ENCODE data around the gene ARHGEF12. TPM values are rescaled to one million over a fixed set of nuclear protein-coding genes. Genes with fewer than 3 reads are reported as not detected.

The ARHGEF12 gene
- total and polyA plus RNA-seq, 3 donors from 2014 or later = 26.6 to 74.1 (median 72.7) TPM

DNA sequence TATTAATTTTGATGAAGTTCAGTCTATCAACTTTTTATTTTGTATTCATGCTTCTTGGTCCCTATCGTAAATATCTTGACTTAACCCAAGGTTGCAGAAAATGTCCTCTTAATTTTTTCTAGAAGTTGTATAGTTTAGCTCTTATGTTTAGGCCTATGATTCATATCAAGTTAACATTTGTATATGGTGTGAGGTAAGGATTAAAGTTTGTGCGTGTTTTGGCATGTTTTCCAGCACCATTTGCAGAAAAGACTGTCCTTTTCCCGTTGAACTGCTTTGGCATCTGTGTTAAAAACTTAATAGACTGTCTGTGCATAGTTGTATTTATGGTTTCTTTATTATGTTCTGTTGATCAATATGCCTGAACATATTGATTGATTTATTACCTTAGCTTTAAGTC lies 42.3 kb downstream of the ARHGEF12 start:
- 78 to 98% methylated on average over 3 of the region's 3 CpGs for WGBS, 2 donors
- Histone ChIP-seq H3K9me3 (no peaks in the 10 kb centered on the region), H3K36me3 (ENCODE audit: low read depth, missing control alignments) (no peaks in the 10 kb centered on the region), H3K4me3 (no peak overlapping the region), H3K27ac (no peak overlapping the region), H3K4me1 (no peaks in the 10 kb centered on the region), H3K27me3 (no peaks in the 10 kb centered on the region)
- intact Hi-C loops (cut with DNase I; ENCODE audit: low total_unique reads) = no loop called here
- no peak for TF ChIP-seq CTCF (IDR thresholded peaks at IDR 0.05)
- TF ChIP-seq POLR2A (IDR thresholded peaks at IDR 0.05) = no peak
- DNase-seq = no peak

GRCh38 chr11:120381401-120381800 lies 45.2 kb downstream of the ARHGEF12 start:
- DNase-seq = no peak
- Histone ChIP-seq H3K36me3 (ENCODE audit: low read depth, missing control alignments) (no peaks in the 10 kb centered on the region), H3K27ac (no peak overlapping the region), H3K27me3 (no peaks in the 10 kb centered on the region), H3K4me3 (no peak overlapping the region), H3K4me1 (peaks cover 7% of the 10 kb centered on the region), H3K9me3 (no peaks in the 10 kb centered on the region)
- TF ChIP-seq POLR2A (IDR thresholded peaks at IDR 0.05) = no peak
- no peak for TF ChIP-seq CTCF (IDR thresholded peaks at IDR 0.05)
- WGBS, 2 donors = 90 to 91% methylated on average over 7 of the region's 7 CpGs
- intact Hi-C loops (cut with DNase I; ENCODE audit: low total_unique reads) = no loop called here

DNA sequence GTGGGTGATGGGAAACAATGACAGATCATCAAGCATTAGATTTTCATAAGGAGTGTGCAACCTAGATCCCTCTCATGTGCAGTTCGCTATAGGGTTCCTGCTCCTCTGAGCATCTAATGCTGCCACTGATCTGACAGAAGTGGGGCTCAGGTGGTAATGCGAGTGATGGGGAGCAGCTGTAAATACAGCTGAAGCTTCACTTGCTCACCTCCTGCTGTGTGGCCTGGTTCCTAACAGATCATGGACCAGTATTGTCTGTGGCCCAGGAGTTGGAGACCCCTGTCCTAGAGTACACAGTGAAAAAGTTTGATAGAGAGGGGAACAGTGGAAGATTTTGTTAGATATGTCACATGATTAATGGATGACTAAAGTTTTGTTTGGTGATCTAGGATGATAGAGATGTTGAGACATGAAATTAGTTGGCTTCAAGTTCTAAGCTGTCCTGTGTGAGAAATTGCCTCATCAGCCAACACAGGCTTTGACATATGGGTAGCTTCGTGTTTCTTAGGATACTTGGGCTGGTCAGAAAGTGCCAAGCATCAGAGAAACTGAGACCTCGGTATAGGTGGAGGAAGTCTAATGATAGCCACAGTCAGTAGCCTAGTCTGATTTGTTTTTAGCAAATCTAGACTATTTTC lies 47.4 kb downstream of the ARHGEF12 start:
- 93 to 94% methylated on average over 4 of the region's 4 CpGs for WGBS, 2 donors
- Histone ChIP-seq H3K36me3 (ENCODE audit: low read depth, missing control alignments) (no peaks in the 10 kb centered on the region), H3K27ac (no peak overlapping the region), H3K4me3 (no peak overlapping the region), H3K4me1 (peaks cover 7% of the 10 kb centered on the region), H3K27me3 (no peaks in the 10 kb centered on the region), H3K9me3 (no peaks in the 10 kb centered on the region)
- no peak for TF ChIP-seq CTCF (IDR thresholded peaks at IDR 0.05)
- TF ChIP-seq POLR2A (IDR thresholded peaks at IDR 0.05) = no peak
- intact Hi-C loops (cut with DNase I; ENCODE audit: low total_unique reads) = no loop called here
- DNase-seq = no peak

GRCh38 chr11:120384476-120384875 lies 48.3 kb downstream of the ARHGEF12 start:
- Histone ChIP-seq H3K9me3 (no peaks in the 10 kb centered on the region), H3K36me3 (ENCODE audit: low read depth, missing control alignments) (no peaks in the 10 kb centered on the region), H3K4me3 (no peak overlapping the region), H3K27me3 (no peaks in the 10 kb centered on the region), H3K4me1 (peaks cover 7% of the 10 kb centered on the region), H3K27ac (no peak overlapping the region)
- intact Hi-C loops (cut with DNase I; ENCODE audit: low total_unique reads) = no loop called here
- WGBS, 2 donors = 68 to 87% methylated on average over 1 of the region's 1 CpG
- DNase-seq = no peak
- no peak for TF ChIP-seq POLR2A (IDR thresholded peaks at IDR 0.05)

GRCh38 chr11:120385110-120385509 lies 48.9 kb downstream of the ARHGEF12 start:
- no peak for DNase-seq
- intact Hi-C loops (cut with DNase I; ENCODE audit: low total_unique reads) = no loop called here

More at GRCh38 chr11:120385110-120385509, 48.9 kb downstream of the ARHGEF12 start:
- Histone ChIP-seq H3K27ac (no peak overlapping the region), H3K4me3 (no peak overlapping the region), H3K4me1 (peaks cover 7% of the 10 kb centered on the region), H3K36me3 (ENCODE audit: low read depth, missing control alignments) (no peaks in the 10 kb centered on the region), H3K9me3 (no peaks in the 10 kb centered on the region), H3K27me3 (no peaks in the 10 kb centered on the region)
- TF ChIP-seq POLR2A (IDR thresholded peaks at IDR 0.05) (no peak), CTCF (IDR thresholded peaks at IDR 0.05) (no peak)
- 78 to 80% methylated on average over 5 of the region's 5 CpGs for WGBS, 2 donors
